Upper lobe of left lung (tissue), 4 donors: Measurements from ENCODE around the gene PADI1.

ENCODE experiments used
- CTCF ChIP-seq, 6 experiments: fragments of 450-650 bp in 4 of 6; fragments of 200-600 bp in 2 of 6; sonication (generic) in 2 of 6; IDR thresholded peaks; one replicate each; pipeline ENCODE4 v1.5.1; 2016 to 2019; ENCODE audit warnings: antibody characterized with exemption in 6 of 6
- EP300 ChIP-seq, 4 donors: sonication (generic); formaldehyde crosslinking; IDR thresholded peaks; one replicate each; pipeline ENCODE4 v1.5.1; 2017; ENCODE audit warnings: antibody characterized with exemption in 4 of 4, control low read depth in 2 of 4
- POLR2AphosphoS5 ChIP-seq, 2 donors: sonication (generic); formaldehyde crosslinking; IDR thresholded peaks; one replicate each; pipeline ENCODE4 v1.5.1; 2017; ENCODE audit warnings: antibody characterized with exemption in 2 of 2

- TF ChIP-seq CTCF (IDR thresholded peaks at IDR 0.05) (no peak), EP300 (IDR thresholded peaks at IDR 0.05) (no peak), POLR2AphosphoS5 (IDR thresholded peaks at IDR 0.05) (no peak)
Observed at GRCh38 chr1:17265162-17265561, 60.2 kb downstream of the PADI1 start.
